Measurements from ENCODE around the gene FOXN3.

FOXN3 gene

DNA sequence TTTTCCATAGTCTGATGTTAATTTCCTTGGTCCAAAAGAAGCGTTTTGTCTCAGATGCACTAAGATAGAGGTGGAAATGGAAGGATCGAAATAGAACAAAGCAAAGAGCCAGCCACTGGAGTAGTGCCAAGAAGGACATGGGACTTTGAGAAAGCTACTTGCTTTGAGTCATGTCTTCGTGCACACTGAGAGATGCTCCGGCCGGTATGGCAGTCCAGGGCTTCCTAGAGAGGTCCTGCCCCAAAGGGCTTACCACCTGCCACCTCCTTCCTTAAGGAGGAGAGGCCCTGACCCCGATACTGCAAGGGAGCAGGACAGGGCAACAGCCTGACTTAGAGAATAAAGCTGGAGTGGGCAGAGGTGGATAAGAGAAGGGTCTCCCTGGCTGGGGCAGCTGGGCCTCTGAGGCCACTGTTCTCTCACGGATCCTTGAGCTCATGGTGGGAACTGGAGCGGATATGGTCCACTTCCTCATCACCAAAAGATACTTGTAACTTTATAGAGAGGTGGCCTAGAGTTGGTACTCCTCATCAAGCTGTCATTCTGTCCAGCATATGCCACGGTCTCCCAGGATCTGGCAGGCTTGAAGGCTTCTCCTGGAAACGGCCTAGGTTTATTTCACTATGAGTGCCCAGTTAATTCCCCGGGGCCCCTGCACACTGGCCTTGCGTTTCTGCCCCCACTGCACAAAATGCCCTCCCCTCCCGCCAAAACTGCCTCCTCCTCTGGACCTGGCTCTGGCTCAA lies 57.4 kb downstream of the FOXN3 start:
- DNase-seq (ENCODE audit: low read depth in 3 of 3): no peak

DNA sequence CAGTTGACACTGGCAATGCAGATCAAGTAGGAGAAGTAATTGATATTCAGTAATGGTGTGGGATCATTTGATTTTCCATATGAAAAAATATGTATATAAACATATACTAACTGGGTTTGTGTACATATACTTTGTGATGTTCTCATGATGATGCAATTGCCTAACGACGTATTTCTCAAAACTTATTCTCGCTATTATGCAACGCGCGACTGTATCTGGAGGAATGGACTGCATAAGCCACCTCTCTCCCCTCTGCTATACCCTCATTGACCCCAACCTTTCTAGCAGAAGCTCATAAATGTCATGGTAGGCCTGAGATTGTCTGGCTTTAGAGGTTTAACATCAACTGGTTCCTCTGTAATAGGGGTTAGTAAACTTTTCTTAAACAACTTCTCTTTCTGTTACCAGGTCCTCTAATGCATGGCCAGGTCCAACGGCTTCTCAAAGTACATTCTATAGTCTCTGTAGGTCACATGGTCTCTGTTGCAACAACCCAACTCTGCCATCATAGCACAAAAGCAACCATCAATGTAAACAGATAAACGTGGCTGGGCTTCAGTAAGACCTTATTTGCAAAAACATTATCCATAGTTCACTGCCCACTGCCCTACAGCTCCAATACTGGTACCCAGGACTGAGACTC lies 59.3 kb downstream of the FOXN3 start:
- DNase-seq (ENCODE audit: low read depth in 3 of 3): no peak

DNA sequence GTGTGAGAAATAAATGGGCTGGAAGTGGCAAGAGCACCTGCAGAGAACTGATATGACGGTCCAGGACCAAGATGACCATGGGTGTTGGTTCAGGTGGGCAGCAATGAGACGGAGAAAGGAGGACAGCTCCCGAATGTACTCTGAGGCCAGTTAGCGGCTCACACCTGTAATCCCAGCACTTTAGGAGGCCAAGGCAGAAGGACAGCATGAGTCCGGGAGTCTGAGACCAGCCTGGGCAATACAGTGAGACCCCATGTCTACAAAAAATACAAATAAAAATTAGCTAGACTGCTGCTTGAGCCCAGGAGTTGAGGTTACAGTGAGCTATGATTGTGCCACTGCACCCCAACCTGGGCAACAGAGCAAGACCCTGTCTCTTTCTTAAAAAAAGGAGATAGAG lies 60.1 kb downstream of the FOXN3 start:
- DNase-seq (ENCODE audit: low read depth in 3 of 3): no peak

DNA sequence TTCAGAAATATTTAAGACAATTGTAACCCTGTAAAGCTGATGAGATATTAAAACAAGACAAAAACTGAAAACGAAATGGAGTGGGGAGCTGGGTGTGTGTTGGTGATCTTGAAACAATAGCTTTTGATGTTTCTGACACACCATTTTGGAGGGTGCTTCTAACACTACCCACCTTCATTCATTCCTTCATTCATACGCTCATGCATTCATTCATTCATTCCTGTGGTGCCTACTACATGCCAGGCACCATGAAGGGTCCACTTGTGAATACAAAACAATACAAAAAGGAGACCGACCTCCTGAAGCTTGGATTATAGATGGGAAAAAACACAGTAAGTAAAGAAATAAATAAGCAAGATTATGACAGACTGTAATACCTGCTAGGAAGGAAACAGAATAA lies 60.5 kb downstream of the FOXN3 start:
- DNase-seq (ENCODE audit: low read depth in 3 of 3): no peak

DNA sequence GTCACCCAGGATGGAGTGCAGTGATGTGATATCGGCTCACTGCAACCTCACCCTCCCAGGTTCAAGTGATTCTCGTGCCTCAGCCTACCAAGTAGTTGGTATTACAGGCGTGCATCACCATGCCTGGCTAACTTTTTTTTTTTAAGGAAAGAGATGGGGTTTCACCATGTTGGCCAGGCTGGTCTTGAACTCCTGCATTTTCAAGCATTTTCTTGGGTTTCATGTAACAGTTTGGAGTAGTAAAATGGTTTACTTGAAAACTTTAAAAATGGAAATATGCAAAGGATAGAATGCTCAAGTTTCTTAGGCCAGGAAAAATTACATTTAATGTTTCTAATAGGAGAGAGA lies 63.3 kb downstream of the FOXN3 start:
- DNase-seq (ENCODE audit: low read depth in 3 of 3): no peak

DNA sequence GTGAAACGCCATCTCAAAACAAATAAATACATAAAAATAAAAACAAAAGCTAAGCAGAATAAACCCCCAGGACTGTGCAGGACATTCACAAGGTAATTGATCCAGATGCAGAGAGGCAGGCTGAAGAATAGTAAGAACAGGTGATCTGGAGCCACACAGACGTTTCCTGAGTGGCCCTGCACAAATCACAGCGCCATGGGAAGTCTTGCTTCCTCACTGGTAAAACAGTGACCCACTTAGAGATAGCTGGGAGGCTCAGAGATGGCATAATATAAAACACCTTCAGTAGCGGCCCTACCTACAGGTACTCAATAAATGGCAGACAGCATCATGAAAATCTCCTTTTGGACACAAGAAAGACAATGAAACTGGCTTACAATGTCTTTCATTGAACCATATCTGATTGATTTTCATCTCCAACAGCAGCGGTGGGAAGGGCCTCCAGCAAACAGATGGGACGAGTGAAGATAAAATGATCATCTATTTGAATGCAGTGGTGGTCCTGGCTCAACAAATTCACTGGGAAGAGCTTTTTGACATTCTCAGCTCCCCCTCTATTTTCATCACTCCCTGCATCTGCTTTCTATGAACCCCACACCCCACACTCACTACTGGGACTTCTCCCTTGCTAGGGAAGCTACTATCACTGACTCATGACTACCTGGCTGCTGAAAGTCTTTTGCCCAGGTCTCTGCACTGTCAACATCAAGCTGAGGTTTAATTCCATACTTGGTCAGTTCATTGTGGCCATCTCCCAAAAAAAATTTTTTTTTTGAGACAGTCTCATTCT lies 63.9 kb downstream of the FOXN3 start:
- no peak for DNase-seq (ENCODE audit: low read depth in 3 of 3)

DNA sequence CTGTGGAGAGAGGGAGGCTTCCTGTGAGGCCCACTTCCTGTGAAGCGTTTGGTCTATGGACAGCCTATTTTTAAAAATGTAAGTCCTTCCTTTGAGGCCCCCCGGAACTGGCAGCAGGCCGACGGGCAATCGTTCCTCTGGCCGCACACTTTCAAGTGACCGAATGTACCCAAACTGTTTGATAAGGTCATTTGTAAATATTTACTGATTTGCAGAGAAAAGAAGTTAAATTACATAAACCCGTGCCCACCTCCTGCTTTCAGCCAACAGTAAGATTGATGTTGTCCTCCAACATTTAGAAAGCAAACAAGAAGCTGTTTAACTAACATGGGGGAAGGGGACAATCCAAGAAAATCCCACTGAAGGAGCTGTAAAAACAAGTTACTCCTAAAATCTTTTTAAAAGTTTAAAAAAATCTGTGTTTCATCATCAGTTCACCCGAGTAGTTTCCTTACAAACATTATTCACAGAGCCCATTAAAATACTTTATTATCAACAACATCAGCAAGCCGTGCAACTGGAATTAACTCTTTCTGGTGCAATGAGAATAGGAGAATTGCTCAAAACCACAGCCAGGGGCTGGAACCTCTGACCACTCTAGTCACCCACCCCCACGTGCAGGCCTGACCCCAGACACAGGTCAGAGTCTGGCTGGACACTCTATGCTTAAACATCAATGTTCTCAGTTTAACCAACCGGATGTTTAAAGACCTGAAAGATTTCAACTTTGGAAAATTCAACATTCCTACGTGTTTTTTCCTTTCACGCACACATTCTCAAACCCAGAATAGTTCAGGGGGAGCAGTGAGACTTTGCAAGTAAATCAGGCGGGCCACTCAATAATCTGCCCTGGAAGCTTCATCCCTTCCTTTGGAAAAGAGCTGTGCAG lies 65.3 kb downstream of the FOXN3 start:
- DNase-seq (ENCODE audit: low read depth in 3 of 3): no peak

DNA sequence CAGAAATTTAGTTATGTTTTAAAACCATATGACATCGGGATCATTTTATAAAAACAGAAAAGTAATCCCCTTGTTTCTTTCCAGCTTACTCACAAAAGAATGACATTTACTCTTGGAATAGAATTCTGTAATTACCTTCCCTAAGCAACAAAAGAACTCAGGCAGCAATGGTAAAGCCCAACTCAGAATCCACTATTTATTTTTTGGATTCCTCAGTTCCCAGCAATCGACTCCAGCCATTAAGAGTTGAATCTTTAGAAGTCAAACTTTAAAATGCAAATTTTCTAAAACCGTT lies 65.9 kb downstream of the FOXN3 start:
- DNase-seq (ENCODE audit: low read depth in 3 of 3): no peak

DNA sequence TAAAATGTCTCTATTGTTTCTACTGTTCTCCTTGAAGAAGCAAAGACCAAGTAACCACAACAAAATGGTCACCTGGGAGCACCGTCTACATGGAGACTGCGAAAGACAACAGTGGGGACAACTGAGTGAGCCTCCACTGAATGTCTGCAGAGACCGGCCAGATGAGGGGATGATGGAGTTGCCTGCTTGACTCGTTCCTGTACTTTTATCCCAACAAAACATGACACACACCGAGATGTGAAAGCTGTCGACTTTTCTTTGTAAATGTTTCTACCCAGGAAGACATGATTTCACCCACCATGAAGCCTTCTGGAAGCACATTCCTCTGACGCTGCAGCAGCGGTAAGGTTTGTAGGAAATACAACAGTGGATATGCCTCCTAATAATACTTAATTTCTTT lies 66.9 kb downstream of the FOXN3 start:
- no peak for DNase-seq (ENCODE audit: low read depth in 3 of 3)

DNA sequence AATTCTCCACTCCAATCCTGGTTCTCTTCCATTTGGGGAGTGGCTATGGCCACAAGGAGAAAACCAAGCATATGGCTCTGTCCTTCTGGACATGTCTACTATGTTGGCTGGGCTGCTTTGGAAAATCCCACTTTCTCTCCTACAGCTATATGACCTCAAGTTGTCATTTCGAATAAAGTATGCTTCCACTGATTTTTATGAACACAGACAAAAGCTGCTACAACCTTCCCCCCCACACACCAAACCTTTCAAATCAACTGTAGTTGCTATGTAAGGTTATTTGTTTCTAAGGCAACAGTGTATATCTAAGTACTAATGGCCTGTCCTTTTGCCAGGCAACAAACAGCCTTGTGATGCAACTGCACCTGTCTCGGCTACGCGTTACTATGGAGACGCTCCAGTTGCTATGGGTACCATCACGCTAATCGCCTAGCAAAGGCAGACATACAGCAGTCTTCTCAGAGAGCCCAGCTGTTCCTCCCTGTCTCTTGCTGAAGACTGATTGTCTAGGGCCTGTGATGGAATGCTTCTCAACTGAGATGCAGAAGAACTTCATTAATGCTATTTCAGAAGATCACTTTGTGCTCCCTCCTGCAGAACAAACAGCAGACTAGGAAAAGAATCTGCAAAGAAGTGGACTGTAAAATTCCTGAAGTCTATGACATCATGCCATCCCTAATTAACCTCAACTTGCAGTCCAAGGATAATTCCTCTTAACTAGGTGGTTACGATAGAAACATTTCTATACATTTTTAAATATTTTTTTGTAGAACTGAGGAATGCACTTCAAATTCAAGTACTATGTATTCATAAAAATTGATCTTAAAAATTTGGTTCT lies 67.6 kb downstream of the FOXN3 start:
- no peak for DNase-seq (ENCODE audit: low read depth in 3 of 3)

DNA sequence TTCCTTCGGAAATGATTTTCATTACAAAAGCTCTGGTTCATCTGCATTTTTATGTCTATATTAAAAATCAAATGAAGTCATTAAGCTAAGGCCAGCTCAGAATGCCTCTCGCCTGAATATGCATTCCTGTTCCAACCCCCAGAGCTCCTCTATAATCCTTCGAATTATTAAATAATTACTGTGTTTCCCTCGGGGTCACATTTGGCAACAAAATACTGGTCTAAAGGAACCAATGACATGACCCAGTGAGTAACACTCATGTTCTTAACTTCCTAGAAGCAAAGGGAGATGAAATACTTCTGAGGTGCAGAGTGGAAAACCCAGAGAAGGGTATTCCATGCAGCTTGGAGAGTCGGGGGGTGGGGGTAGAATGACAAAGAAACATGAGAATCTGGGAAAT lies 68.3 kb downstream of the FOXN3 start:
- DNase-seq (ENCODE audit: low read depth in 3 of 3): no peak

DNA sequence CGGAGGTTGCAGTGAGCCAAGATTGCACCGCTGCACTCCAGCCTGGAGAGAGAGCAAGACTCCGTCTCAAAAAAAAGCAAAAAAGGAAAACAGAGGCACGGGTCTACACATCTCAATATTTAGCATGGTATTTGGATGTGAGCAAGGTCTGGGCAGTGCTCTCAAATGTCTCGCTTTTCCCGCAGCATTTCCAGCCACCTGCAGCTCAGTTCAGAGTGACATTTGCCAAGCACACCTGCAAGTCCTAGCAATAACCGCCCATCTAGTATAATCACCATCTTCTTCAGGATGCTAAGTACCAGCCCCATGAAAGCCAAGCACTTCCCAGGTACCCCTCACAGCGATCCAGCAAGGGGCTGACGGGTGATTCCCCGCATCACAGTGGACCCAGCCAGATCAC lies 69.1 kb downstream of the FOXN3 start:
- DNase-seq (ENCODE audit: low read depth in 3 of 3): no peak

DNA sequence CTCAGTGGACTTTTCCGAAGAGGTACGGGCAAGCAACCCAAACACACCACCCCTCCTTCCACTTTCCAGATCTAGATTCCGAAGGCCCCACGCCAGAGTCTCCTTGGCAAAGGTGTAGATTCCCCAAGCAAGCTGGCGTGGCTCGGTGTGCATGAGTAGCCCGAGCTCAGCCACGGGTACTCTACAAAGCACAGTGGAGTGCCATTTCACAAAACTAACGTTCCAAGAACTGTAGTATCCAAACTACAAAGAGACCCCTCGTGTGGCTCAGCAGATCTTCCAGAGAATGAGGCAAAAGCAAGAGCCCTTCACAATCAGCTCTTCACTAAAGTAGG lies 72.1 kb downstream of the FOXN3 start:
- no peak for DNase-seq (ENCODE audit: low read depth in 3 of 3)

DNA sequence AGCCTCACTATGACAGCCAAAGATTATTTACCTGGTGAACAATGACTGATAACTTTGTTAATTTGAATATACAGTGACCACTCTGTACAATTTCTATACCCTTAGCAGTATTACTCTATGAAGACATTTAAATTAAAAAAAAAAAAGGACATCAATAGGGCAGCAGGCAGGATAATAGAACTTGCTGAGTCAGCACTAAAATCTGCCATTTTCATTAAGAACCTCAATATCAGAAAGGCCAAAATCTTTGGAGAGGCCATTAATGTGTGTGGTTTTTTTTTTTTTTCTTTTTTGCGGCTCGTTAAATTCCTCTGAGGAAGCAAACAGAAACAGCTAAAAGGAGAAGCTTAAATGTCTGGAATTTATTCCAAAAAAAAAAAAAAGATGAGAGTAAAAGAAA lies 73.7 kb downstream of the FOXN3 start:
- DNase-seq (ENCODE audit: low read depth in 3 of 3): no peak

DNA sequence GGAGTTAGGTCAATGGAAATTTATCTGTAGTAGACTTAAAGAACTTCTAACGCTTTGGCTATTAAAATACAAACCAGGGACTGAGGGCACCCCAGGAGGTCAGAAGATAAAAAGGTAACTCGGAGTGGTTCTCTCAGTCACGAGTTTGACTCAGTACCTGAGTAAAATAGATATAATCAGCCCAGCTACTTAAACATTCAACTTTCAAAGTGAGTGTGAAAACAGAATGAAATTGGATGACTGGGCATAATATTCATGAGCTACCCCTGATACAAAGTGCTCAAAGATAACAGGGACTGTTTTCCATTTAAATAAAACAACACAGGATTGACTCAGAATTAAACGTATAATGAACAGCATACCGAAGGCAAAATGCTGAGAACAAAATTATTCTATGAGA lies 75.0 kb downstream of the FOXN3 start:
- no peak for DNase-seq (ENCODE audit: low read depth in 3 of 3)

DNA sequence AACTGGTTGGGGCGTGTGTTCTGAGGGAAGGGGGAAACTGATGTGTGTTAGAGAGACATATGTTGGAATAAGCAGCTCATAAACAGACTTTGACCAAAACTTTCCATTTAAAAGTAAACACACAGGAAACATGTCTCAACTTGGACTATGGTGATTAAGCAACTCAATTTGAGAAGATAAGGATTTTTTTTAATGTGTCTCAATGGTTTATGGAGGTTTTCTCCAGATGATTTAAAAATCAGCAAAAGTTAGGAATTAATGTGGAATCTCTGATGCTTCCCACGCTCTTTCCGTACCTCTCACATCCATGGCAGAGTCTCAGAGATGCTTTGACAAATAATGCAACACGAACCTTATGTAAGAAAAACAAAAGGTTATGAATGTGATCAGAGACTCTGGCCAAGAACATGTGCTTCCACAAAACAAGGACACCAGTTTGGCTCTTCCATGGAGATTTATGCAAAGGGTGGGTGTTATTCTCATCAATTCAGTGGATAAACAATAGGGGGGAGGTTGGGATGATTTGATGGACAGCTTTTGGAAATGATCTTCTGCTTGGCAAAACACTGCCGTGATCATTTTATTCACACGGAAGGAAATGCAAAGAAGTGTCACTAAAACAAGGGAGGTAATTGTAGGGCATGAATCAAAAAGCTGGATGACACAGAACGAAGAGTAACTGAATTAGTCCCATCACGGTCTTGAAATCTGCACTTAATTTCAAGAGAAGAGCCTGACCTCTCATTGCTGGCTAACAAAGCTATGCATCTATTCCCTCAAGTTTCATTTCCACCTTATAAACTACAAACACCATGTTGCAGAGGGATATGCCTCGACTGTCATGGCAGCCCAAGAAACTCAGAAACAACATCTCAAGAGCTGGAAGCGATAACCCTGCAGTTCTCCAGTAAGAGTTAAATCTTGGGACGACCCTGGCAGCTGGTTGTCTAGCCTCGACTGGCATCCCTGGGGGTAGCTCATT lies 76.5 kb downstream of the FOXN3 start:
- no peak for DNase-seq (ENCODE audit: low read depth in 3 of 3)

DNA sequence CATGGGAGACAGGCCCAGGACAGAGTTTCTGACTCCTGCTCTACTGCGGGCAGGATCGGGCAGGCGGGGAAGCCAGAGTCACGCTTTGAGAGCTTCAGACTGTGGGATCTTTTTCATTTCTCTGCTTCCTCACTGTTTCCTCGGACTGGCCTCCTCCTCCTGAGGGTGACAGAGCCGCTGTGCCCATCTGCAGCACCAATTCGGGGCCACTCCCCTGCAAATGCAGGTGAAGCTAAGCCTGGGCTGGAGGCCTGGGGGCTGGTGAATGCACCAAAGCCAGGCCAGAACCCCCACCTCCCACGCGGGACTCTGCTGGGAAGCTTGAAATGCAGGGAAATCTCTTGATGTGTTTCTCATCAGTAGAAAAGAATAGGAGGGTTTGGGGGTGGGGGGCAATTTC lies 77.5 kb downstream of the FOXN3 start:
- DNase-seq (ENCODE audit: low read depth in 3 of 3): no peak

DNA sequence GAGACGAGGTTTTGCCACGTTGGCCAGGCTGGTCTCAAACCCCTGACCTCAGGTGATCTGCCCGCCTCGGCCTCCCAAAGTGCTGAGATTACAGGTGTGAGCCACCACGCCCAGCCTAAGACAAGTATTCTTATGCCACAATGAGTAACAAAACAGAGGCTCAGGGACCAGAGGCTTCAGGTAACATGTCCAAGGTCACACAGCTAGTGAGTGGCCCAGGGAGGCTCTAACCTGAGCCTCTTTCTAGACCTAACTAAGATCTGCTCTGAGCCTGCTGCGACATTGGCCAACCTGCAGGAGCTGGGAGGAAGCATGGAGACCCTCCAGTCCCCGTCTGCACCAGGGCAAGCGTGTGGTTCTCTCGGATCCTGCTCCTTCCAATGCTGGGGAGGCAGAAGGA lies 77.9 kb downstream of the FOXN3 start:
- no peak for DNase-seq (ENCODE audit: low read depth in 3 of 3)

DNA sequence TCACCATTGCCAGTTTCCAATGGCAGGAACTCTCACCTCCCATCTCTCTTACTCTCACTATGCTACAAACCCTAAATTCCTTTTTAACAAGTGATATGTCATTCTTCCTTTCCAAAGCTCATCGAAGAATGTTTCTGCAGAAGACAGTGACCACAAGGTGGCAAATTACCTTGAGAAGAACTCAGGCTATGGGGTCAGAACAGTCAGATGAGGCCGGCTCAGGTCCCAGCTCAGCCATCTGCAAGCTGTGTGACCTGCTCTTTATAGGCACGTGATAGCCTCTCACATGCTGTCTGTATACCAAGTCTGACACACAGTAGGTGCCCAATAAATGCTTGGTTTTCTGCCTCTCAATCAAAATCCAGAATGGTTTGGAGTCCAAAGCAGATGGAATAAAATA lies 80.7 kb downstream of the FOXN3 start:
- no peak for DNase-seq (ENCODE audit: low read depth in 3 of 3)

DNA sequence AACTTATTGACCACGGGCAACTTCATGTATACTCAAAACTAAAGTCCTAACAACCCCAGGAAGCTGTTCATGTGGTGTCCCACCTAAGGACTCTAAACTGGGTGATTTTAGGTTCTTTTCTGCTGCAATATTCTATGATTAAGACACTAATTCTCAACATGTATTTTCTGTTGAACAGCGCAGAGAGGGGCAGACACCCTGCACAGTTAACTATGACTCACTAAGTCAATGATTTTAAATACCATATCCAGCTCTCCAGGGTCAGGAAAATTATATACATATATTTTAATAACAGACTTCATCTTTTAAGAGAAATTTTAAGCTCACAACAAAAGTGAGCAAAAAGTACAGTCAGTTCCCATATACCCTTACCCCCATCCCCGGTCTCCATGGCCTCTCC lies 85.0 kb downstream of the FOXN3 start:
- DNase-seq (ENCODE audit: low read depth in 3 of 3): no peak
